Measurements from ENCODE around the gene LGALS14.

LGALS14 gene

DNA sequence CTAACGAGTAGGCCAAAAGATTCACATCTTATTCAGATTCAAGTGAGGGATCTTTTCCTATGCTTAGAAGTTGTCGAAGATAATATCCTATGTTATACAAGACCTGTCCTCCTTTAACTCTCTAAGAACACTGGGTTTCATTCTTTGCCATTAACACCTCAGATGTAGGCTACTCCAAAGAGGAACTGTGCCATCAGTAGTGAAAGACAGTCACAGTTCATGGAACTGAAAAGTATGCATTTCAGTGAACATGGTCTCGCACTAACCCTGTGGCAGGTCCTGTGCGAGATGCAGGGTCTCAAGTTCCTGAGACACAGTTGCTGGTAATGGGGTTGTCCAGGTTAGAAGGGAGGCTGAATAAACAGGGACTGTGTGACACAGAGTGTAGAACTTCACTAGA, 44.5 kb upstream of the LGALS14 start (continued):
- TF ChIP-seq, protein P1, sequence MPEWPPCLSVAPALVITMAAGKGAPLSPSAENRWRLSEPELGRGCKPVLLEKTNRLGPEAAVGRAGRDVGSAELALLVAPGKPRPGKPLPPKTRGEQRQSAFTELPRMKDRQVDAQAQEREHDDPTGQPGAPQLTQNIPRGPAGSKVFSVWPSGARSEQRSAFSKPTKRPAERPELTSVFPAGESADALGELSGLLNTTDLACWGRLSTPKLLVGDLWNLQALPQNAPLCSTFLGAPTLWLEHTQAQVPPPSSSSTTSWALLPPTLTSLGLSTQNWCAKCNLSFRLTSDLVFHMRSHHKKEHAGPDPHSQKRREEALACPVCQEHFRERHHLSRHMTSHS (tag by site-specific recombination; IDR thresholded peaks at IDR 0.05): no peak

DNA sequence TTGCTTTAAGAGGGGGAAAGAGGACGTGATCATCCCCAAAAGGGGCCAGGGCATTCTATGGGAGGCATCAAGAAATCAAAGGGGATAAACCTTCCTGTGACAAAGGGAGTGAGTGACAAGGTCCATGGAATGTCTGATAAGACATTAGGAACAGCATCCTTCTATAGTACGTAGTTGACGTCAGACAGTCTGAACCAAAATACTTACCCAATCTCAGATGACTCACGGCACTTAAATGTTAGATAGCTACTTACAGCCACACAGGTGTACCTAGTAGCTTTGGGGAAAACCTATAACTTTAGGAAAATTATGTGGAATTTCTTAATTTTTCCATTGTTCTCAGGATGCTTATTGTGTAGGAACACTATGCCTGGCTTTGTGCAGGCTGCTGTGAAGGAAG, 43.6 kb upstream of the LGALS14 start:
- H3K4me1 ChIP-seq (ENCODE audit: control insufficient read depth, insufficient read depth, low read length): no peaks in the 10 kb centered on the region
- CTCF ChIA-PET: interaction anchor here (0.6 to 0.7 kb wide), 2 partner anchors 11 to 141 kb away, joined by 3 read pairs; no protein-coding TSS in a partner anchor
- H3K36me3 ChIP-seq (ENCODE audit: control insufficient read depth in 2 of 2, insufficient read depth in 1 of 2, low read length in 2 of 2): no peaks in the 10 kb centered on the region
- no peak overlapping the region for H3K27ac ChIP-seq (ENCODE audit: extremely low read depth, low read depth, low read length)
- H3K9me3 ChIP-seq (ENCODE audit: control insufficient read depth, insufficient read depth, low read depth, low read length): no peaks in the 10 kb centered on the region; the same call in 1 of the 2 replicates
- H3K4me3 ChIP-seq (ENCODE audit: low read depth, low read length): no peak overlapping the region
- TF ChIP-seq MEIS1 (CRISPR knock-in tag; IDR thresholded peaks at IDR 0.05; ENCODE audit: borderline replicate concordance): no peak
- TF ChIP-seq ZNF501 (tag by site-specific recombination; IDR thresholded peaks at IDR 0.05): no peak
- TF ChIP-seq ZNF292 (tag by site-specific recombination; IDR thresholded peaks at IDR 0.05; ENCODE audit: borderline replicate concordance, low read depth): no peak
- TF ChIP-seq ZNF391 (tag by site-specific recombination; IDR thresholded peaks at IDR 0.05; ENCODE audit: borderline replicate concordance, low read depth): no peak
- TF ChIP-seq HOXD13 (CRISPR knock-in tag; IDR thresholded peaks at IDR 0.05; ENCODE audit: borderline replicate concordance): no peak
- TF ChIP-seq ZNF221 (tag by site-specific recombination; IDR thresholded peaks at IDR 0.05; ENCODE audit: borderline replicate concordance): no peak
- TF ChIP-seq, protein P2, sequence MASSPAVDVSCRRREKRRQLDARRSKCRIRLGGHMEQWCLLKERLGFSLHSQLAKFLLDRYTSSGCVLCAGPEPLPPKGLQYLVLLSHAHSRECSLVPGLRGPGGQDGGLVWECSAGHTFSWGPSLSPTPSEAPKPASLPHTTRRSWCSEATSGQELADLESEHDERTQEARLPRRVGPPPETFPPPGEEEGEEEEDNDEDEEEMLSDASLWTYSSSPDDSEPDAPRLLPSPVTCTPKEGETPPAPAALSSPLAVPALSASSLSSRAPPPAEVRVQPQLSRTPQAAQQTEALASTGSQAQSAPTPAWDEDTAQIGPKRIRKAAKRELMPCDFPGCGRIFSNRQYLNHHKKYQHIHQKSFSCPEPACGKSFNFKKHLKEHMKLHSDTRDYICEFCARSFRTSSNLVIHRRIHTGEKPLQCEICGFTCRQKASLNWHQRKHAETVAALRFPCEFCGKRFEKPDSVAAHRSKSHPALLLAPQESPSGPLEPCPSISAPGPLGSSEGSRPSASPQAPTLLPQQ (tag by site-specific recombination; IDR thresholded peaks at IDR 0.05): no peak
- no peak for TF ChIP-seq ZBTB17 (tag by site-specific recombination; IDR thresholded peaks at IDR 0.05)
- TF ChIP-seq ZNF114 (tag by site-specific recombination; IDR thresholded peaks at IDR 0.05): no peak
- TF ChIP-seq ZNF48 (tag by site-specific recombination; IDR thresholded peaks at IDR 0.05): no peak
- TF ChIP-seq, protein P3, sequence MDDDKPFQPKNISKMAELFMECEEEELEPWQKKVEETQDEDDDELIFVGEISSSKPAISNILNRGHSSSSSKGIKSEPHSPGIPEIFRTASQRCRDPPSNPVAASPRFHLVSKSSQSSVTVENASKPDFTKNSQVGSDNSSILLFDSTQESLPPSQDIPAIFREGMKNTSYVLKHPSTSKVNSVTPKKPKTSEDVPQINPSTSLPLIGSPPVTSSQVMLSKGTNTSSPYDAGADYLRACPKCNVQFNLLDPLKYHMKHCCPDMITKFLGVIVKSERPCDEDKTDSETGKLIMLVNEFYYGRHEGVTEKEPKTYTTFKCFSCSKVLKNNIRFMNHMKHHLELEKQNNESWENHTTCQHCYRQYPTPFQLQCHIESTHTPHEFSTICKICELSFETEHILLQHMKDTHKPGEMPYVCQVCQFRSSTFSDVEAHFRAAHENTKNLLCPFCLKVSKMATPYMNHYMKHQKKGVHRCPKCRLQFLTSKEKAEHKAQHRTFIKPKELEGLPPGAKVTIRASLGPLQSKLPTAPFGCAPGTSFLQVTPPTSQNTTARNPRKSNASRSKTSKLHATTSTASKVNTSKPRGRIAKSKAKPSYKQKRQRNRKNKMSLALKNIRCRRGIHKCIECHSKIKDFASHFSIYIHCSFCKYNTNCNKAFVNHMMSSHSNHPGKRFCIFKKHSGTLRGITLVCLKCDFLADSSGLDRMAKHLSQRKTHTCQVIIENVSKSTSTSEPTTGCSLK (tag by site-specific recombination; IDR thresholded peaks at IDR 0.05): no peak
- no peak for TF ChIP-seq REPIN1 (tag by site-specific recombination; IDR thresholded peaks at IDR 0.05; ENCODE audit: low read depth)
- no peak for TF ChIP-seq ZNF791 (tag by site-specific recombination; IDR thresholded peaks at IDR 0.05)
- no peak for TF ChIP-seq ZNF514 (tag by site-specific recombination; IDR thresholded peaks at IDR 0.05)
- no peak for TF ChIP-seq ZNF558 (tag by site-specific recombination; IDR thresholded peaks at IDR 0.05)
- no peak for TF ChIP-seq ZFP41 (tag by site-specific recombination; IDR thresholded peaks at IDR 0.05; ENCODE audit: borderline replicate concordance)
- TF ChIP-seq MYNN (tag by site-specific recombination; IDR thresholded peaks at IDR 0.05; ENCODE audit: borderline replicate concordance): no peak
- POLR2A ChIA-PET: no interaction called here

DNA sequence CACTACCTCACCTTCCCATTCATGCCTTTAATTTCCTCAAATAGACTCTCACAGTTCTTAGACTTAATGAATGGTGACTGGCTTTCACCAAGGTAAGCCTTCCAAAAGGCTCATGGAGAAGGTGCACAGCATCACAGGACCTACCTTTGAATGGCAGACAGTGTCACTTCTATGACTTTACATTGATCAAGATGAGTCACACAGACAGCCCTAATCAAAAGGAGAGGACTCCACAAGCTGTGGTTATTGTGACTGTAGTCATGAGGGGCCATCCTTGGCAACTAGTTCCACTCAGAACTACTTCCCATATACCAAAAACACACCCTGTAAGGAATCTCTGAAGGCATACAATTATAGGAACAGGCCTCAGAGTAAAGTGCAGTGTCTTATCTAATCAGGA, 42.7 kb upstream of the LGALS14 start:
- TF ChIP-seq, protein P4, sequence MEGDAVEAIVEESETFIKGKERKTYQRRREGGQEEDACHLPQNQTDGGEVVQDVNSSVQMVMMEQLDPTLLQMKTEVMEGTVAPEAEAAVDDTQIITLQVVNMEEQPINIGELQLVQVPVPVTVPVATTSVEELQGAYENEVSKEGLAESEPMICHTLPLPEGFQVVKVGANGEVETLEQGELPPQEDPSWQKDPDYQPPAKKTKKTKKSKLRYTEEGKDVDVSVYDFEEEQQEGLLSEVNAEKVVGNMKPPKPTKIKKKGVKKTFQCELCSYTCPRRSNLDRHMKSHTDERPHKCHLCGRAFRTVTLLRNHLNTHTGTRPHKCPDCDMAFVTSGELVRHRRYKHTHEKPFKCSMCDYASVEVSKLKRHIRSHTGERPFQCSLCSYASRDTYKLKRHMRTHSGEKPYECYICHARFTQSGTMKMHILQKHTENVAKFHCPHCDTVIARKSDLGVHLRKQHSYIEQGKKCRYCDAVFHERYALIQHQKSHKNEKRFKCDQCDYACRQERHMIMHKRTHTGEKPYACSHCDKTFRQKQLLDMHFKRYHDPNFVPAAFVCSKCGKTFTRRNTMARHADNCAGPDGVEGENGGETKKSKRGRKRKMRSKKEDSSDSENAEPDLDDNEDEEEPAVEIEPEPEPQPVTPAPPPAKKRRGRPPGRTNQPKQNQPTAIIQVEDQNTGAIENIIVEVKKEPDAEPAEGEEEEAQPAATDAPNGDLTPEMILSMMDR (tag by site-specific recombination; IDR thresholded peaks at IDR 0.05): no peak
- TF ChIP-seq HOXA7 (CRISPR knock-in tag; IDR thresholded peaks at IDR 0.05; ENCODE audit: borderline replicate concordance) (no peak), HOXC10 (CRISPR knock-in tag; IDR thresholded peaks at IDR 0.05) (no peak), ZNF341 (tag by site-specific recombination; IDR thresholded peaks at IDR 0.05; ENCODE audit: low read depth) (no peak), HOXD13 (CRISPR knock-in tag; IDR thresholded peaks at IDR 0.05; ENCODE audit: borderline replicate concordance) (no peak), ZNF623 (tag by site-specific recombination; IDR thresholded peaks at IDR 0.05) (no peak), ZNF473 (tag by site-specific recombination; IDR thresholded peaks at IDR 0.05) (no peak), GLIS1 (tag by site-specific recombination; IDR thresholded peaks at IDR 0.05) (no peak), ZNF248 (tag by site-specific recombination; IDR thresholded peaks at IDR 0.05) (no peak)
- TF ChIP-seq, protein P5, sequence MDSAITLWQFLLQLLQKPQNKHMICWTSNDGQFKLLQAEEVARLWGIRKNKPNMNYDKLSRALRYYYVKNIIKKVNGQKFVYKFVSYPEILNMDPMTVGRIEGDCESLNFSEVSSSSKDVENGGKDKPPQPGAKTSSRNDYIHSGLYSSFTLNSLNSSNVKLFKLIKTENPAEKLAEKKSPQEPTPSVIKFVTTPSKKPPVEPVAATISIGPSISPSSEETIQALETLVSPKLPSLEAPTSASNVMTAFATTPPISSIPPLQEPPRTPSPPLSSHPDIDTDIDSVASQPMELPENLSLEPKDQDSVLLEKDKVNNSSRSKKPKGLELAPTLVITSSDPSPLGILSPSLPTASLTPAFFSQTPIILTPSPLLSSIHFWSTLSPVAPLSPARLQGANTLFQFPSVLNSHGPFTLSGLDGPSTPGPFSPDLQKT (IDR thresholded peaks at IDR 0.05; ENCODE audit: borderline replicate concordance, low read depth, low read length): no peak
- CTCF ChIA-PET: interaction anchor here (0.7 to 2.0 kb wide), 2 partner anchors 10 to 140 kb away, joined by 3 to 9 read pairs; no protein-coding TSS in a partner anchor
- Histone ChIP-seq H3K27ac (ENCODE audit: extremely low read depth, low read depth, low read length) (no peak overlapping the region), H3K36me3 (ENCODE audit: control insufficient read depth in 2 of 2, insufficient read depth in 1 of 2, low read length in 2 of 2) (no peaks in the 10 kb centered on the region), H3K9me3 (ENCODE audit: control insufficient read depth, insufficient read depth, low read depth, low read length) (no peaks in the 10 kb centered on the region; the same call in 1 of the 2 replicates), H3K4me3 (ENCODE audit: low read depth, low read length) (no peak overlapping the region), H3K4me1 (ENCODE audit: control insufficient read depth, insufficient read depth, low read length) (no peaks in the 10 kb centered on the region)
- POLR2A ChIA-PET: interaction anchor here (0.6 kb wide), 1 partner anchor 16 kb away, joined by 3 read pairs; no protein-coding TSS in a partner anchor

All from HEK293 (cell line).